GM18508 (cell line): ENCODE results near the gene B4GALNT4.
"Not testable (repeated sequence)": the region's sequence is repeated elsewhere in the genome, so short reads cannot be mapped to it uniquely, and the experiment has no call there.

Experiments used
- ATAC-seq: cut with Tn5 transposase; IDR thresholded peaks from one replicate; pipeline ENCODE4 v1.9.1; 2021; ENCODE audit warnings: moderate number of reproducible peaks; ENCODE audit not compliant: insufficient read depth, unreplicated experiment

Gene B4GALNT4

GRCh38 chr11:417652-418342, 48.5 kb downstream of the B4GALNT4 start:
- no peak for ATAC-seq

GRCh38 chr11:418343-419247, 49.3 kb downstream of the B4GALNT4 start:
- ATAC-seq: no peak

GRCh38 chr11:419248-420005, 50.1 kb downstream of the B4GALNT4 start:
- no peak for ATAC-seq

GRCh38 chr11:420054-420910, 51.0 kb downstream of the B4GALNT4 start:
- ATAC-seq: no peak

- no peak for ATAC-seq
Measured at GRCh38 chr11:420911-421321, 51.6 kb downstream of the B4GALNT4 start.

GRCh38 chr11:422249-422656, 53.0 kb downstream of the B4GALNT4 start:
- ATAC-seq: no peak

GRCh38 chr11:424232-424631, 54.9 kb downstream of the B4GALNT4 start:
- no peak for ATAC-seq

GRCh38 chr11:424766-425165, 55.5 kb downstream of the B4GALNT4 start:
- not testable (repeated sequence) for ATAC-seq

- ATAC-seq: no peak
Measured at GRCh38 chr11:425301-425700, 56.0 kb downstream of the B4GALNT4 start.

GRCh38 chr11:426851-427250, 57.6 kb downstream of the B4GALNT4 start:
- ATAC-seq: no peak

- ATAC-seq: no peak
Measured at GRCh38 chr11:428295-428694, 59.0 kb downstream of the B4GALNT4 start.

GRCh38 chr11:429391-429790, 60.1 kb downstream of the B4GALNT4 start:
- no peak for ATAC-seq

- no peak for ATAC-seq
Measured at GRCh38 chr11:429931-430456, 60.7 kb downstream of the B4GALNT4 start.
